GM12878 (cell line): ENCODE measurements around the gene LUZP2. TPM values are rescaled to one million over a fixed set of nuclear protein-coding genes. Genes with fewer than 3 reads are reported as not detected.

ENCODE experiments used
- ATAC-seq: fragments of 200-7000 bp; cut with Tn5 transposase; 3 replicates; pipeline ENCODE4 v1.9.1; 2020; ENCODE audit warnings: mild to moderate bottlenecking, moderate library complexity
- BruUV-seq: library from RNA; stranded (reverse); fragments of 400-500 nt; replicated peaks from 2 replicates; lab custom pipeline; 2021; lab: Mats Ljungman, UMichigan
- CTCF ChIA-PET: fragments of 300-600 bp; sonication (Branson Sonifier 250); formaldehyde crosslinking; extraction: SDS; loops from one replicate; lab custom pipeline; 2021; ENCODE audit warnings: inconsistent platforms; lab: Yijun Ruan, JAX
- POLR2A ChIA-PET: fragments of 350-600 bp; formaldehyde crosslinking; extraction: SDS; loops from one replicate; lab custom pipeline; 2021; ENCODE audit warnings: inconsistent platforms; lab: Charles Lee
- RAD21 ChIA-PET: fragments of 300-600 bp; sonication (Branson Sonifier 250); formaldehyde crosslinking; loops from one replicate; lab custom pipeline; 2023; ENCODE audit warnings: antibody characterized with exemption; ENCODE audit not compliant: unreplicated experiment; lab: Charles Lee
- SMC1A ChIA-PET: fragments of 300-600 bp; sonication (Branson Sonifier 250); formaldehyde crosslinking; loops from one replicate; lab custom pipeline; 2023; ENCODE audit not compliant: unreplicated experiment, uncharacterized antibody; lab: Charles Lee
- DNase-seq: peaks from one replicate; pipeline ENCODE4 v3.0.0-alpha.2; 2011; ENCODE audit warnings: low read depth, low spot score
- FAIRE-seq: peaks from 3 replicates; lab custom pipeline; 2011; peaks lifted over from hg19 to GRCh38; lab: Jason Lieb, UNC
- H2AFZ ChIP-seq: 2 replicates; pipeline ENCODE4 v1.6.0; 2011; ENCODE audit warnings: low read depth, low read length, control low read depth; ENCODE audit not compliant: control insufficient read depth
- H3K27ac ChIP-seq: 2 replicates; pipeline ENCODE4 v1.5.1; 2011; ENCODE audit warnings: control low read depth; ENCODE audit not compliant: control insufficient read depth, insufficient read depth
- H3K27me3 ChIP-seq, 2 experiments: replicated peaks in 1 of 2; 2 replicates each; pipeline versions ENCODE4 v1.6.0 to v1.6.1; 2011; ENCODE audit warnings: low read length in 1 of 2; ENCODE audit not compliant: control insufficient read depth in 2 of 2, insufficient read depth in 2 of 2
- H3K36me3 ChIP-seq, 2 experiments: 2 replicates each; pipeline ENCODE4 v1.5.1; 2011; ENCODE audit warnings: low read length in 1 of 2; ENCODE audit not compliant: control insufficient read depth in 2 of 2, insufficient read depth in 2 of 2
- H3K4me1 ChIP-seq: 2 replicates; pipeline ENCODE4 v1.6.1; 2011; ENCODE audit warnings: mild to moderate bottlenecking, low read length, moderate library complexity, mixed read lengths; ENCODE audit not compliant: control insufficient read depth, insufficient read depth
- H3K4me2 ChIP-seq: 2 replicates; pipeline ENCODE4 v1.6.0; 2011; ENCODE audit warnings: control low read depth; ENCODE audit not compliant: control insufficient read depth, insufficient read depth
- H3K4me3 ChIP-seq: fragments of 200-600 bp; sonication (generic); 2 replicates; pipeline ENCODE4 v1.5.1; 2016
- H3K79me2 ChIP-seq: 2 replicates; pipeline ENCODE4 v1.6.0; 2011; ENCODE audit warnings: low read length; ENCODE audit not compliant: control insufficient read depth, insufficient read depth
- H3K9ac ChIP-seq: 2 replicates; pipeline ENCODE4 v1.8.0; 2011; ENCODE audit warnings: low read length, control low read depth, mixed read lengths; ENCODE audit not compliant: control insufficient read depth, insufficient read depth
- H3K9me3 ChIP-seq: replicated peaks from 3 replicates; pipeline ENCODE4 v1.5.1; 2011; ENCODE audit warnings: mild to moderate bottlenecking, low read length; ENCODE audit not compliant: control insufficient read depth, insufficient read depth
- H4K20me1 ChIP-seq: 2 replicates; pipeline ENCODE4 v1.6.0; 2011; ENCODE audit not compliant: control insufficient read depth, insufficient read depth
- ATF7 ChIP-seq: fragments of 450-650 bp; IDR thresholded peaks from 2 replicates; pipeline ENCODE4 v1.6.1; 2016; ENCODE audit warnings: low read depth, mild to moderate bottlenecking
- CBX3 ChIP-seq: fragments of 200-600 bp; sonication (generic); IDR thresholded peaks from 2 replicates; pipeline ENCODE4 v1.6.1; 2016; ENCODE audit warnings: low read depth, borderline replicate concordance
- CEBPB ChIP-seq, 2 experiments: fragments of 150-350 bp in 1 of 2; IDR thresholded peaks; 2 replicates each; pipeline ENCODE4 v1.6.1; 2012 to 2014; ENCODE audit warnings: low read depth in 2 of 2, low read length in 2 of 2, borderline replicate concordance in 1 of 2, inconsistent platforms in 1 of 2
- EGR1 ChIP-seq, 2 experiments: IDR thresholded peaks; 1 replicate in 1 of 2; 2 replicates in 1 of 2; pipeline ENCODE4 v1.6.1; 2011 to 2012; ENCODE audit warnings: low read depth in 2 of 2, low read length in 2 of 2, borderline replicate concordance in 1 of 2, mild to moderate bottlenecking in 1 of 2, moderate library complexity in 1 of 2
- IRF5 ChIP-seq: fragments of 450-650 bp; IDR thresholded peaks from 2 replicates; pipeline ENCODE4 v1.6.1; 2017; ENCODE audit warnings: borderline replicate concordance
- MEF2A ChIP-seq: IDR thresholded peaks from 2 replicates; pipeline ENCODE4 v1.6.1; 2011; ENCODE audit warnings: low read depth, mild to moderate bottlenecking, low read length, moderate library complexity; ENCODE audit not compliant: insufficient read depth
- MTA3 ChIP-seq: IDR thresholded peaks from 2 replicates; pipeline ENCODE4 v1.6.1; 2012; ENCODE audit warnings: low read length, inconsistent platforms, borderline replicate concordance
- PAX5 ChIP-seq: IDR thresholded peaks from 2 replicates; pipeline ENCODE4 v1.6.1; 2011; ENCODE audit warnings: low read depth, low read length, borderline replicate concordance
- PML ChIP-seq: IDR thresholded peaks from 2 replicates; pipeline ENCODE4 v1.6.1; 2012; ENCODE audit warnings: low read length, inconsistent platforms
- SRF ChIP-seq, 2 experiments: IDR thresholded peaks; 2 replicates each; pipeline ENCODE4 v1.6.1; 2011; ENCODE audit warnings: low read depth in 2 of 2, low read length in 2 of 2, mild to moderate bottlenecking in 1 of 2, moderate library complexity in 1 of 2
- ZNF622 ChIP-seq: fragments of 450-650 bp; IDR thresholded peaks from 2 replicates; pipeline ENCODE4 v1.6.1; 2017; ENCODE audit warnings: mild to moderate bottlenecking, inconsistent platforms
- ZSCAN29 ChIP-seq: fragments of 450-650 bp; IDR thresholded peaks from 2 replicates; pipeline ENCODE4 v1.6.1; 2017; ENCODE audit warnings: mild to moderate bottlenecking, moderate library complexity
- WGBS: methylation state at CpG from one replicate; pipeline ENCODE4 v1.1.6; 2016; ENCODE audit warnings: low lambda C conversion rate; ENCODE audit not compliant: insufficient replicate concordance, insufficient coverage; ENCODE audit errors: missing lambda C conversion rate; 5-methylcytosine and 5-hydroxymethylcytosine counted together
- in situ Hi-C: fragments of 300-500 bp; cut with MboI; formaldehyde crosslinking; loops from 9 replicates; pipeline ENCODE4 v1.14.3; 2018; ENCODE audit warnings: mixed read lengths
- intact Hi-C: fragments of 100-400 bp; cut with micrococcal nuclease; formaldehyde crosslinking; loops from one replicate; pipeline ENCODE4 v1.14.2; 2022; ENCODE audit not compliant: unreplicated experiment
- polyA plus RNA-seq, 11 experiments: library from polyadenylated mRNA; depleted of rRNA in 4 of 11; unstranded in 6 of 11; stranded (reverse) in 5 of 11; fragments of >200 nt; fragmentation: Nextera tagmentation in 4 of 11; fragmentation: Illumina TruSeq in 1 of 11; extraction: Ambion mirVana in 4 of 11; extraction: Trizol in 1 of 11; gene quantifications; 1 replicate in 1 of 11; 2 replicates in 10 of 11; pipeline versions ENCODE4 v1.2.1 to v1.2.3, GENCODE V29; 2011 to 2016; ENCODE audit warnings: inconsistent platforms in 2 of 11, missing spikeins in 2 of 11, low read depth in 1 of 11
- total RNA-seq, 4 experiments: library from RNA; depleted of rRNA in 3 of 4; stranded (reverse); fragments of >200 nt in 3 of 4; fragmentation: Illumina TruSeq in 1 of 4; extraction: Trizol in 1 of 4; gene quantifications; 2 replicates each; pipeline versions ENCODE4 v1.2.1 to v1.2.3, GENCODE V29; 2013 to 2021
- TF ChIP-seq, protein P1 (sequence below): IDR thresholded peaks from 2 replicates; pipeline ENCODE4 v1.6.1; 2011; ENCODE audit warnings: borderline replicate concordance, low read depth, mild to moderate bottlenecking, moderate library complexity, mixed read lengths, low read length; ENCODE audit not compliant: insufficient read depth; ENCODE audit errors: extremely low read length
- TF ChIP-seq, protein P2 (sequence below): fragments of 450-650 bp; IDR thresholded peaks from 2 replicates; pipeline ENCODE4 v1.6.1; 2014; ENCODE audit warnings: mild to moderate bottlenecking
- TF ChIP-seq, protein P3 (sequence below): fragments of 450-650 bp; IDR thresholded peaks from 2 replicates; pipeline ENCODE4 v1.6.1; 2017; ENCODE audit warnings: mild to moderate bottlenecking, moderate library complexity

The LUZP2 gene
- total and polyA plus RNA-seq, 10 of the 15 experiments (the other 5 are each of a cell fraction or from before 2014, with no cell fraction given), result not detected

GRCh38 chr11:24697522-24698111 lies 200.8 kb downstream of the LUZP2 start:
- RAD21 ChIA-PET, result no interaction called here
- Histone ChIP-seq H3K9ac (no peak overlapping the region), H3K4me3 (no peak overlapping the region), H2AFZ (no peak overlapping the region), H4K20me1 (no peaks in the 10 kb centered on the region), H3K9me3 (no peaks in the 10 kb centered on the region), H3K79me2 (no peaks in the 10 kb centered on the region), H3K36me3 (no peaks in the 10 kb centered on the region), H3K4me2 (no peak overlapping the region), H3K4me1 (no peaks in the 10 kb centered on the region), H3K27ac (no peak overlapping the region), H3K27me3 (no peaks in the 10 kb centered on the region)
- CTCF ChIA-PET, result no interaction called here
- POLR2A ChIA-PET, result no interaction called here
- no TSS peak for BruUV-seq
- DNase-seq (no peak), ATAC-seq (no peak), FAIRE-seq (no peak)
- WGBS, result 8% methylated on average over 3 of the region's 3 CpGs
- in situ Hi-C loops, result no loop called here
- SMC1A ChIA-PET, result no interaction called here
- intact Hi-C loops, result no loop called here
- TF ChIP-seq, protein P1, sequence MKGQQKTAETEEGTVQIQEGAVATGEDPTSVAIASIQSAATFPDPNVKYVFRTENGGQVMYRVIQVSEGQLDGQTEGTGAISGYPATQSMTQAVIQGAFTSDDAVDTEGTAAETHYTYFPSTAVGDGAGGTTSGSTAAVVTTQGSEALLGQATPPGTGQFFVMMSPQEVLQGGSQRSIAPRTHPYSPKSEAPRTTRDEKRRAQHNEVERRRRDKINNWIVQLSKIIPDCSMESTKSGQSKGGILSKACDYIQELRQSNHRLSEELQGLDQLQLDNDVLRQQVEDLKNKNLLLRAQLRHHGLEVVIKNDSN, result no peak
- TF ChIP-seq MTA3 (no peak), PAX5 (no peak), ATF7 (no peak), CEBPB (IDR thresholded peaks at IDR 0.05; ENCODE audit: borderline replicate concordance in 1 of 2, low read depth in 2 of 2, low read length in 2 of 2) (no peak), EGR1 (IDR thresholded peaks at IDR 0.05; ENCODE audit: borderline replicate concordance in 1 of 2, low read depth in 2 of 2, low read length in 2 of 2) (no peak), ZSCAN29 (no peak), ZNF622 (no peak), MEF2A (no peak), IRF5 (no peak), PML (no peak), CBX3 (no peak), SRF (IDR thresholded peaks at IDR 0.05; ENCODE audit: low read depth in 2 of 2, low read length in 2 of 2) (no peak)
- TF ChIP-seq, protein P2, sequence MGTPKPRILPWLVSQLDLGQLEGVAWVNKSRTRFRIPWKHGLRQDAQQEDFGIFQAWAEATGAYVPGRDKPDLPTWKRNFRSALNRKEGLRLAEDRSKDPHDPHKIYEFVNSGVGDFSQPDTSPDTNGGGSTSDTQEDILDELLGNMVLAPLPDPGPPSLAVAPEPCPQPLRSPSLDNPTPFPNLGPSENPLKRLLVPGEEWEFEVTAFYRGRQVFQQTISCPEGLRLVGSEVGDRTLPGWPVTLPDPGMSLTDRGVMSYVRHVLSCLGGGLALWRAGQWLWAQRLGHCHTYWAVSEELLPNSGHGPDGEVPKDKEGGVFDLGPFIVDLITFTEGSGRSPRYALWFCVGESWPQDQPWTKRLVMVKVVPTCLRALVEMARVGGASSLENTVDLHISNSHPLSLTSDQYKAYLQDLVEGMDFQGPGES, result no peak
- TF ChIP-seq, protein P3, sequence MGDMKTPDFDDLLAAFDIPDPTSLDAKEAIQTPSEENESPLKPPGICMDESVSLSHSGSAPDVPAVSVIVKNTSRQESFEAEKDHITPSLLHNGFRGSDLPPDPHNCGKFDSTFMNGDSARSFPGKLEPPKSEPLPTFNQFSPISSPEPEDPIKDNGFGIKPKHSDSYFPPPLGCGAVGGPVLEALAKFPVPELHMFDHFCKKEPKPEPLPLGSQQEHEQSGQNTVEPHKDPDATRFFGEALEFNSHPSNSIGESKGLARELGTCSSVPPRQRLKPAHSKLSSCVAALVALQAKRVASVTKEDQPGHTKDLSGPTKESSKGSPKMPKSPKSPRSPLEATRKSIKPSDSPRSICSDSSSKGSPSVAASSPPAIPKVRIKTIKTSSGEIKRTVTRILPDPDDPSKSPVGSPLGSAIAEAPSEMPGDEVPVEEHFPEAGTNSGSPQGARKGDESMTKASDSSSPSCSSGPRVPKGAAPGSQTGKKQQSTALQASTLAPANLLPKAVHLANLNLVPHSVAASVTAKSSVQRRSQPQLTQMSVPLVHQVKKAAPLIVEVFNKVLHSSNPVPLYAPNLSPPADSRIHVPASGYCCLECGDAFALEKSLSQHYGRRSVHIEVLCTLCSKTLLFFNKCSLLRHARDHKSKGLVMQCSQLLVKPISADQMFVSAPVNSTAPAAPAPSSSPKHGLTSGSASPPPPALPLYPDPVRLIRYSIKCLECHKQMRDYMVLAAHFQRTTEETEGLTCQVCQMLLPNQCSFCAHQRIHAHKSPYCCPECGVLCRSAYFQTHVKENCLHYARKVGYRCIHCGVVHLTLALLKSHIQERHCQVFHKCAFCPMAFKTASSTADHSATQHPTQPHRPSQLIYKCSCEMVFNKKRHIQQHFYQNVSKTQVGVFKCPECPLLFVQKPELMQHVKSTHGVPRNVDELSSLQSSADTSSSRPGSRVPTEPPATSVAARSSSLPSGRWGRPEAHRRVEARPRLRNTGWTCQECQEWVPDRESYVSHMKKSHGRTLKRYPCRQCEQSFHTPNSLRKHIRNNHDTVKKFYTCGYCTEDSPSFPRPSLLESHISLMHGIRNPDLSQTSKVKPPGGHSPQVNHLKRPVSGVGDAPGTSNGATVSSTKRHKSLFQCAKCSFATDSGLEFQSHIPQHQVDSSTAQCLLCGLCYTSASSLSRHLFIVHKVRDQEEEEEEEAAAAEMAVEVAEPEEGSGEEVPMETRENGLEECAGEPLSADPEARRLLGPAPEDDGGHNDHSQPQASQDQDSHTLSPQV, result no peak
